IMR-90 (cell line): ENCODE measurements around the gene MRTFB. TPM values are rescaled to one million over a fixed set of nuclear protein-coding genes. Genes with fewer than 3 reads are reported as not detected.

Experiments
- ATAC-seq: fragments of 200-7000 bp; cut with Tn5 transposase; 2 replicates; pipeline ENCODE4 v1.9.1; 2020; ENCODE audit warnings: low read depth, mild to moderate bottlenecking, moderate library complexity
- BruUV-seq: library from RNA; stranded (reverse); fragments of 400-500 nt; replicated peaks from 2 replicates; lab custom pipeline; 2021; lab: Mats Ljungman, UMichigan
- CTCF ChIA-PET: fragments of 300-600 bp; formaldehyde crosslinking; extraction: SDS; loops from one replicate; lab custom pipeline; 2021; ENCODE audit warnings: antibody characterized with exemption; lab: Yijun Ruan, JAX
- POLR2A ChIA-PET: fragments of 300-600 bp; sonication (Branson Sonifier 250); formaldehyde crosslinking; loops from one replicate; lab custom pipeline; 2022; ENCODE audit warnings: antibody characterized with exemption; ENCODE audit not compliant: unreplicated experiment; lab: Charles Lee
- DNase-seq: peaks from one replicate; pipeline ENCODE4 v3.0.0; 2013
- H2AFZ ChIP-seq: replicated peaks from 2 replicates; pipeline ENCODE3; 2013; ENCODE audit warnings: low read length, mild to moderate bottlenecking; ENCODE audit not compliant: poor library complexity
- H2AK5ac ChIP-seq: 2 replicates; pipeline ENCODE4 v1.6.1; 2013; ENCODE audit warnings: low read depth, low read length, inconsistent platforms
- H2AK9ac ChIP-seq: replicated peaks from 2 replicates; pipeline ENCODE3; 2013; ENCODE audit warnings: mild to moderate bottlenecking, low read depth, low read length, moderate library complexity; ENCODE audit not compliant: poor library complexity
- H2BK120ac ChIP-seq: 2 replicates; pipeline ENCODE4 v1.6.1; 2013; ENCODE audit warnings: low read depth, low read length, inconsistent platforms
- H2BK15ac ChIP-seq: 3 replicates; pipeline ENCODE4 v1.6.1; 2013; ENCODE audit warnings: low read depth, low read length, inconsistent platforms
- H2BK20ac ChIP-seq: 2 replicates; pipeline ENCODE4 v1.6.1; 2013; ENCODE audit warnings: low read depth, mild to moderate bottlenecking, inconsistent platforms, low read length, moderate library complexity
- H2BK5ac ChIP-seq: 2 replicates; pipeline ENCODE4 v1.6.1; 2013; ENCODE audit warnings: mild to moderate bottlenecking, low read depth, low read length, inconsistent platforms; ENCODE audit not compliant: poor library complexity, severe bottlenecking
- H3K14ac ChIP-seq: replicated peaks from 2 replicates; pipeline ENCODE4 v1.6.1; 2013; ENCODE audit warnings: low read depth, low read length, inconsistent platforms
- H3K18ac ChIP-seq: 2 replicates; pipeline ENCODE4 v1.6.1; 2013; ENCODE audit warnings: low read depth, low read length, control low read depth
- H3K23ac ChIP-seq: 2 replicates; pipeline ENCODE4 v1.6.1; 2013; ENCODE audit warnings: low read depth, low read length, inconsistent platforms
- H3K27ac ChIP-seq: 2 replicates; pipeline ENCODE4 v1.5.1; 2013; ENCODE audit warnings: mild to moderate bottlenecking, control low read depth, low read length; ENCODE audit not compliant: insufficient read depth
- H3K27me3 ChIP-seq: 2 replicates; pipeline ENCODE4 v1.6.1; 2013; ENCODE audit warnings: low read length; ENCODE audit not compliant: control insufficient read depth, insufficient read depth
- H3K36me3 ChIP-seq: 2 replicates; pipeline ENCODE4 v1.6.1; 2013; ENCODE audit warnings: low read length, mixed read lengths; ENCODE audit not compliant: control insufficient read depth, insufficient read depth
- H3K4ac ChIP-seq: 2 replicates; pipeline ENCODE4 v1.6.1; 2013; ENCODE audit warnings: low read depth, low read length, inconsistent platforms
- H3K4me1 ChIP-seq: 2 replicates; pipeline ENCODE4 v1.6.1; 2013; ENCODE audit warnings: low read length, mixed read lengths; ENCODE audit not compliant: control insufficient read depth, insufficient read depth
- H3K4me2 ChIP-seq: 2 replicates; pipeline ENCODE4 v1.6.1; 2013; ENCODE audit warnings: low read depth, mild to moderate bottlenecking, control low read depth, low read length, moderate library complexity
- H3K4me3 ChIP-seq: 2 replicates; pipeline ENCODE4 v1.5.1; 2013; ENCODE audit warnings: low read depth, mild to moderate bottlenecking, control low read depth, low read length, moderate library complexity; ENCODE audit not compliant: insufficient read depth
- H3K56ac ChIP-seq: 2 replicates; pipeline ENCODE4 v1.6.1; 2013; ENCODE audit warnings: low read length, inconsistent platforms; ENCODE audit not compliant: insufficient read depth; ENCODE audit errors: extremely low read depth
- H3K79me1 ChIP-seq, 2 experiments: 2 replicates each; pipeline ENCODE4 v1.6.1; 2013; ENCODE audit warnings: low read length in 2 of 2, inconsistent platforms in 1 of 2, low read depth in 1 of 2
- H3K9ac ChIP-seq: 2 replicates; pipeline ENCODE4 v1.6.1; 2013; ENCODE audit warnings: low read depth, low read length, control low read depth
- H3K9me1 ChIP-seq: 2 replicates; pipeline ENCODE4 v1.6.1; 2013; ENCODE audit warnings: low read length, inconsistent platforms; ENCODE audit not compliant: insufficient read depth
- H3K9me3 ChIP-seq: 2 replicates; pipeline ENCODE4 v1.6.1; 2013; ENCODE audit warnings: low read length; ENCODE audit not compliant: control insufficient read depth, insufficient read depth
- H4K20me1 ChIP-seq: 2 replicates; pipeline ENCODE4 v1.6.1; 2013; ENCODE audit warnings: low read length, inconsistent platforms; ENCODE audit not compliant: insufficient read depth
- H4K5ac ChIP-seq: 2 replicates; pipeline ENCODE4 v1.6.1; 2013; ENCODE audit warnings: mild to moderate bottlenecking, low read depth, low read length, control low read depth
- H4K8ac ChIP-seq, 2 experiments: 2 replicates each; pipeline ENCODE4 v1.6.1; 2013; ENCODE audit warnings: low read depth in 2 of 2, low read length in 2 of 2, control low read depth in 1 of 2, inconsistent platforms in 1 of 2
- H4K91ac ChIP-seq: 2 replicates; pipeline ENCODE4 v1.6.1; 2013; ENCODE audit warnings: low read depth, low read length, inconsistent platforms; ENCODE audit not compliant: insufficient read depth
- BHLHE40 ChIP-seq: fragments of 150-350 bp; IDR thresholded peaks from 2 replicates; pipeline ENCODE4 v1.6.1; 2016; ENCODE audit warnings: mild to moderate bottlenecking, low read depth, low read length
- CEBPB ChIP-seq: IDR thresholded peaks from 2 replicates; pipeline ENCODE4 v1.6.1; 2012; ENCODE audit warnings: low read depth, low read length, improper control_type of control experiment
- ELK1 ChIP-seq: fragments of 150-350 bp; IDR thresholded peaks from 2 replicates; pipeline ENCODE4 v1.6.1; 2016; ENCODE audit warnings: low read depth, mild to moderate bottlenecking, low read length, moderate library complexity, borderline replicate concordance
- FOS ChIP-seq: fragments of 150-350 bp; IDR thresholded peaks from 2 replicates; pipeline ENCODE4 v1.6.1; 2016; ENCODE audit warnings: low read depth, low read length
- MAFK ChIP-seq: IDR thresholded peaks from 2 replicates; pipeline ENCODE4 v1.6.1; 2012; ENCODE audit warnings: low read depth, low read length, improper control_type of control experiment
- MAZ ChIP-seq: IDR thresholded peaks from 2 replicates; pipeline ENCODE4 v1.6.1; 2012; ENCODE audit warnings: low read depth, mild to moderate bottlenecking, low read length, improper control_type of control experiment, moderate library complexity, borderline replicate concordance
- POLR2A ChIP-seq: IDR thresholded peaks from 2 replicates; pipeline ENCODE4 v1.6.1; 2012; ENCODE audit warnings: mild to moderate bottlenecking, low read depth, low read length
- RFX5 ChIP-seq: IDR thresholded peaks from 2 replicates; pipeline ENCODE4 v1.8.0; 2012; ENCODE audit warnings: low read depth, mild to moderate bottlenecking, low read length, moderate library complexity
- dilution Hi-C: fragments of 300-500 bp; cut with HindIII; formaldehyde crosslinking; loops from one replicate; pipeline ENCODE4 v1.14.3; 2018; ENCODE audit warnings: low sequenced_read_pairs; ENCODE audit not compliant: unreplicated experiment
- in situ Hi-C: fragments of 300-500 bp; cut with MboI; formaldehyde crosslinking; loops from 3 replicates; pipeline ENCODE4 v1.14.3; 2019; ENCODE audit warnings: low sequenced_read_pairs, inconsistent platforms, mixed read lengths
- intact Hi-C: fragments of 100-400 bp; cut with micrococcal nuclease; formaldehyde crosslinking; loops from 2 replicates; pipeline ENCODE4 v1.10.0; 2022
- polyA plus RNA-seq, 3 experiments: library from polyadenylated mRNA; depleted of rRNA; stranded (reverse); fragments of >200 nt; gene quantifications; 2 replicates each; pipeline ENCODE4 v1.2.3, GENCODE V29; 2012; ENCODE audit warnings: low replicate concordance in 1 of 3
- total RNA-seq: library from RNA; depleted of rRNA; stranded (reverse); fragments of >200 nt; gene quantifications from 2 replicates; pipeline ENCODE4 v1.2.3, GENCODE V29; 2012

Gene MRTFB
- total and polyA plus RNA-seq, 2 of the 4 experiments (the other 2 are of a cell fraction): 4.4 to 5.4 TPM

GRCh38 chr16:14104066-14104465 is 32.9 kb downstream of the MRTFB start:
- dilution Hi-C loops (no loop called here), in situ Hi-C loops (no loop called here), intact Hi-C loops (no loop called here)
- peaks cover 28 to 32% of the 10 kb centered on the region in 2 experiments for H3K79me1 ChIP-seq
- ATAC-seq (no peak), DNase-seq (no peak)
- no peak overlapping the region for H4K91ac ChIP-seq
- no peak overlapping the region for H2BK5ac ChIP-seq
- H3K4me2 ChIP-seq: no peak overlapping the region
- H4K5ac ChIP-seq: no peak overlapping the region
- H2BK15ac ChIP-seq: no peak overlapping the region
- 0 out of 2 replicates have a peak overlapping the region, but pooled peaks have one; percentile 6 for H3K14ac ChIP-seq
- no peak overlapping the region for H2BK20ac ChIP-seq
- no peak overlapping the region for H2AFZ ChIP-seq
- no peaks in the 10 kb centered on the region for H3K27me3 ChIP-seq
- no peak overlapping the region for H3K27ac ChIP-seq
- POLR2A ChIA-PET: no interaction called here
- no peak overlapping the region for H2AK5ac ChIP-seq
- no peak overlapping the region for H3K4me3 ChIP-seq
- no peak overlapping the region for H3K23ac ChIP-seq
- peaks cover 6% of the 10 kb centered on the region; the same call in 1 of the 2 replicates for H3K9me1 ChIP-seq
- H4K20me1 ChIP-seq: peaks cover 3% of the 10 kb centered on the region; the same call in 1 of the 2 replicates
- CTCF ChIA-PET: no interaction called here
- no TSS peak for BruUV-seq
- TF ChIP-seq MAFK (no peak), CEBPB (no peak), ELK1 (no peak), FOS (no peak), BHLHE40 (no peak), POLR2A (no peak), MAZ (no peak), RFX5 (no peak)
- no peak overlapping the region for H3K9ac ChIP-seq
- no peak overlapping the region for H3K56ac ChIP-seq
- H2AK9ac ChIP-seq: no peak overlapping the region
- H3K9me3 ChIP-seq: no peaks in the 10 kb centered on the region
- no peaks in the 10 kb centered on the region for H3K36me3 ChIP-seq
- no peak overlapping the region for H4K8ac ChIP-seq
- peaks cover 8% of the 10 kb centered on the region; the same call in 1 of the 2 replicates for H3K4me1 ChIP-seq
- H3K18ac ChIP-seq: no peak overlapping the region
- H3K4ac ChIP-seq: no peak overlapping the region; the same call in 1 of the 2 replicates
- H2BK120ac ChIP-seq: no peak overlapping the region
